ENCODE data around the gene MTARC1.

- TF ChIP-seq CTCF (IDR thresholded peaks at IDR 0.05) (no peak), POLR2AphosphoS5 (IDR thresholded peaks at IDR 0.05) (no peak), EP300 (IDR thresholded peaks at IDR 0.05) (no peak), POLR2A (IDR thresholded peaks at IDR 0.05; ENCODE audit: low read depth) (no peak)
Measured at GRCh38 chr1:220770245-220770913, 16.3 kb upstream of the MTARC1 start.

Data from esophagus muscularis mucosa (tissue), 4 donors.